ENCODE results near the gene KANSL3.
A peak's percentile ranks its signal among the peaks of the same experiment; 100 is the strongest.

KANSL3 gene

GRCh38 chr2:96633641-96634040 is 4.5 kb downstream of the KANSL3 start:
- H3K36me3 Mint-ChIP-seq (ENCODE audit: low read depth): peaks cover 63% of the 10 kb centered on the region
- H3K27me3 Mint-ChIP-seq: no peaks in the 10 kb centered on the region
- H3K4me3 Mint-ChIP-seq: no peak overlapping the region
- no peaks in the 10 kb centered on the region for H3K9me3 Mint-ChIP-seq
- peaks cover 39% of the 10 kb centered on the region for H3K4me1 Mint-ChIP-seq (ENCODE audit: low read depth)
- no peak overlapping the region for H3K27ac Mint-ChIP-seq

GRCh38 chr2:96631804-96632435 is 6.2 kb downstream of the KANSL3 start:
- Mint-ChIP-seq H3K4me1 (ENCODE audit: low read depth) (peaks cover 30% of the 10 kb centered on the region), H3K27ac (no peak overlapping the region), H3K27me3 (no peaks in the 10 kb centered on the region)

GRCh38 chr2:96626553-96626942 is 11.6 kb downstream of the KANSL3 start:
- H3K9me3 Mint-ChIP-seq: no peaks in the 10 kb centered on the region
- no peak overlapping the region for H3K4me3 Mint-ChIP-seq
- peaks cover 15% of the 10 kb centered on the region for H3K4me1 Mint-ChIP-seq (ENCODE audit: low read depth)
- no peak overlapping the region for H3K27ac Mint-ChIP-seq
- H3K27me3 Mint-ChIP-seq: no peaks in the 10 kb centered on the region
- H3K36me3 Mint-ChIP-seq (ENCODE audit: low read depth): peaks cover 61% of the 10 kb centered on the region

More at GRCh38 chr2:96631804-96632435, 6.2 kb downstream of the KANSL3 start:
- Mint-ChIP-seq H3K4me3 (no peak overlapping the region), H3K9me3 (no peaks in the 10 kb centered on the region), H3K36me3 (ENCODE audit: low read depth) (peaks cover 72% of the 10 kb centered on the region)

- Mint-ChIP-seq H3K9me3 (no peaks in the 10 kb centered on the region), H3K36me3 (ENCODE audit: low read depth) (peaks cover 54% of the 10 kb centered on the region)
These were observed 12.2 kb downstream of the KANSL3 start for GRCh38 chr2:96625571-96626552.

DNA sequence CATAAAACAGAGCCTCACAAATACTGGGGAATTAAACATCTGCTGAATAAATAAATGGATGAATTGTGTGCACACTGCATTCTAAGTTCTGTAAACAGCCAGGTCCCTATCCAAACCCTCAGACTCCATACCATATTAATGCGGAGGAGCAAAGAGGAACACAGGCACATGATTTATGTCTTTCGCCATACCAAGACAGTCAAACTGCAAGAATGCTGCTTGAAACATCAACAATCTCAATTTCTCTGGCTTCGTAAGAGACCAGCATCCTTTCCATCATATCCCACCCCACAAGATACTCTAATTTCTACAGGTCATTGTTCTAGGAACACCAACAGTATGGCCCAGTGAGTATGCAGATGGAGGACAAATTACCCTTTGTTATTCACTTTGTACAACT is 15.0 kb downstream of the KANSL3 start:
- H3K36me3 Mint-ChIP-seq (ENCODE audit: low read depth): peaks cover 44% of the 10 kb centered on the region

More at GRCh38 chr2:96625571-96626552, 12.2 kb downstream of the KANSL3 start:
- no peaks in the 10 kb centered on the region for H3K27me3 Mint-ChIP-seq
- H3K4me3 Mint-ChIP-seq: no peak overlapping the region
- H3K27ac Mint-ChIP-seq: no peak overlapping the region
- H3K4me1 Mint-ChIP-seq (ENCODE audit: low read depth): peaks cover 15% of the 10 kb centered on the region

DNA sequence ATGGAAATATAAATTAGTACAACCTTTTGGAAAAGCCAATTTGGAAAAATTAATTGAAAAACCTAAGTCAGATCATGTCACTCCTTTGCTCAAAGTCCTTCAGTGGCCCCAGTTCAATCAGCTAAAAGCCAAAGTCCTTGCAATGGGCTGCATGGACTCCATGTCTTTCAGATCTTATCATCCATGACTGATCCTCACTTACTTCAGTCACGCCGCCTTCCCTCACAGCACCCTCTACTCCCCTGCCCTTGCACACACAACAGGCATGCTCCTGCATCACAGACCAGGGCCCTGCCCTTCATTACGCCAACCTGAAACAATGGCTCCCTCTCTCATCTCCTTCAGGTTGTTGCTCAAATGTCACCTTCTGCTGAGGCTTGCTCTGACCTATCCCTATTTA is 15.6 kb downstream of the KANSL3 start:
- Mint-ChIP-seq H3K4me1 (ENCODE audit: low read depth) (peaks cover 23% of the 10 kb centered on the region), H3K27ac (peak overlapping the region; percentile 18), H3K9me3 (no peaks in the 10 kb centered on the region), H3K27me3 (no peaks in the 10 kb centered on the region), H3K36me3 (ENCODE audit: low read depth) (peaks cover 38% of the 10 kb centered on the region), H3K4me3 (no peak overlapping the region)

More for the DNA sequence above, 15.0 kb downstream of the KANSL3 start:
- Mint-ChIP-seq H3K27me3 (no peaks in the 10 kb centered on the region), H3K4me3 (no peak overlapping the region), H3K27ac (peak overlapping the region; percentile 18), H3K4me1 (ENCODE audit: low read depth) (peaks cover 19% of the 10 kb centered on the region), H3K9me3 (no peaks in the 10 kb centered on the region)

- Mint-ChIP-seq H3K4me1 (ENCODE audit: low read depth) (peaks cover 25% of the 10 kb centered on the region), H3K27ac (no peak overlapping the region), H3K36me3 (ENCODE audit: low read depth) (peaks cover 38% of the 10 kb centered on the region), H3K27me3 (no peaks in the 10 kb centered on the region), H3K9me3 (no peaks in the 10 kb centered on the region), H3K4me3 (no peak overlapping the region)
These were observed 19.4 kb downstream of the KANSL3 start for GRCh38 chr2:96618596-96619283.

GRCh38 chr2:96617012-96617411 is 21.1 kb downstream of the KANSL3 start:
- Mint-ChIP-seq H3K36me3 (ENCODE audit: low read depth) (peaks cover 40% of the 10 kb centered on the region), H3K4me1 (ENCODE audit: low read depth) (peaks cover 20% of the 10 kb centered on the region), H3K9me3 (no peaks in the 10 kb centered on the region), H3K27me3 (no peaks in the 10 kb centered on the region), H3K4me3 (no peak overlapping the region), H3K27ac (peak overlapping the region; percentile 76)

- Mint-ChIP-seq H3K9me3 (no peaks in the 10 kb centered on the region), H3K27ac (peak overlapping the region; percentile 16), H3K4me1 (ENCODE audit: low read depth) (peaks cover 20% of the 10 kb centered on the region), H3K4me3 (no peak overlapping the region), H3K27me3 (no peaks in the 10 kb centered on the region), H3K36me3 (ENCODE audit: low read depth) (peaks cover 43% of the 10 kb centered on the region)
These were observed 21.6 kb downstream of the KANSL3 start for GRCh38 chr2:96616535-96616934.

- H3K9me3 Mint-ChIP-seq: no peaks in the 10 kb centered on the region
- no peak overlapping the region for H3K4me3 Mint-ChIP-seq
- H3K36me3 Mint-ChIP-seq (ENCODE audit: low read depth): peaks cover 47% of the 10 kb centered on the region
- H3K27ac Mint-ChIP-seq: no peak overlapping the region
- no peaks in the 10 kb centered on the region for H3K27me3 Mint-ChIP-seq
- peaks cover 20% of the 10 kb centered on the region for H3K4me1 Mint-ChIP-seq (ENCODE audit: low read depth)
These were observed 22.0 kb downstream of the KANSL3 start for GRCh38 chr2:96616128-96616527.

GRCh38 chr2:96608469-96609455 is 29.4 kb downstream of the KANSL3 start:
- peak overlapping the region; percentile 74 for H3K27ac Mint-ChIP-seq
- no peaks in the 10 kb centered on the region for H3K27me3 Mint-ChIP-seq
- no peaks in the 10 kb centered on the region for H3K9me3 Mint-ChIP-seq
- H3K36me3 Mint-ChIP-seq (ENCODE audit: low read depth): peaks cover 86% of the 10 kb centered on the region
- no peak overlapping the region for H3K4me3 Mint-ChIP-seq
- no peaks in the 10 kb centered on the region for H3K4me1 Mint-ChIP-seq (ENCODE audit: low read depth)

DNA sequence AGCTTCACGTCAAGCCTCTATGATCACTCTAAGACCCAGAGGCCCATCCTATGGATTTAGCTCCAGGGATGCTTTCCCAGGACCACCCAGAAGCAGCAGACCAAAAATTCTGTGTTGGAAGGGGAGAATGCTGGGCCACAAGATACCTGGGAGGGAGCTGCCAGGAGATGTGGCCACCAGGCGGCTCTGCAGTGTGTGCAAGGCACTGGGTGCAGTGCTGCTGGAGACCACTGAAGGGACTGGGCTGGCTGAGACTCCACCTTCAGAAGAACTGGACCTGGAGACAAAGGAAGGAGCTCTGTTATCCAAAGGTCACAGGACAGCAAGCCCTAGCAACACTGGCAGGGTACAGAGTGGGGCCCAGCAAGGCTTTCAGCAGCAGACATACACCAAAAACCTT is 34.0 kb downstream of the KANSL3 start:
- Mint-ChIP-seq H3K36me3 (ENCODE audit: low read depth) (peaks cover 87% of the 10 kb centered on the region), H3K27me3 (no peaks in the 10 kb centered on the region), H3K27ac (no peak overlapping the region), H3K9me3 (no peaks in the 10 kb centered on the region), H3K4me3 (no peak overlapping the region), H3K4me1 (ENCODE audit: low read depth) (peaks cover 19% of the 10 kb centered on the region)

GRCh38 chr2:96602330-96602823 is 35.7 kb downstream of the KANSL3 start:
- Mint-ChIP-seq H3K27ac (no peak overlapping the region), H3K27me3 (no peaks in the 10 kb centered on the region), H3K4me1 (ENCODE audit: low read depth) (peaks cover 19% of the 10 kb centered on the region), H3K36me3 (ENCODE audit: low read depth) (peaks cover 83% of the 10 kb centered on the region), H3K4me3 (no peak overlapping the region), H3K9me3 (no peaks in the 10 kb centered on the region)

All from stimulated activated naive CD8-positive, alpha-beta T cell treated with anti-CD3 and anti-CD28 coated beads, Interleukin-15, Interleukin-2, amounts not matched to agents 100 ng/mL and 50 ng/mL, for 24 hours (primary cell).